Hematopoietic multipotent progenitor cell treated with erythropoietin and hydrocortisone succinate and interleukin-3 and kit ligand, for 17 days (in vitro differentiated cells): ENCODE measurements around the gene SPATA21.
A peak's percentile ranks its signal among the peaks of the same experiment; 100 is the strongest.

Source experiments
- DNase-seq: peaks from one replicate; pipeline ENCODE4 v3.0.0-alpha.2; 2015; ENCODE audit warnings: low spot score

The SPATA21 gene

GRCh38 chr1:16450863-16451481 is 13.7 kb upstream of the SPATA21 start:
- no peak for DNase-seq

GRCh38 chr1:16449666-16450065 is 12.4 kb upstream of the SPATA21 start:
- DNase-seq: no peak

GRCh38 chr1:16449065-16449464 is 11.8 kb upstream of the SPATA21 start:
- DNase-seq: no peak

- DNase-seq: no peak
These were observed 10.4 kb upstream of the SPATA21 start for GRCh38 chr1:16447641-16448040.

GRCh38 chr1:16446116-16446515 is 8.9 kb upstream of the SPATA21 start:
- no peak for DNase-seq

GRCh38 chr1:16445052-16445451 is 7.8 kb upstream of the SPATA21 start:
- no peak for DNase-seq

GRCh38 chr1:16443975-16444770 is 6.9 kb upstream of the SPATA21 start:
- peak; percentile 85 for DNase-seq

GRCh38 chr1:16442941-16443340 is 5.7 kb upstream of the SPATA21 start:
- DNase-seq: peak; percentile 34

- peak; percentile 33 for DNase-seq
These were observed 5.0 kb upstream of the SPATA21 start for GRCh38 chr1:16442265-16442664.

- DNase-seq: no peak
These were observed 4.0 kb upstream of the SPATA21 start for GRCh38 chr1:16441282-16441665.

- peak; percentile 95 for DNase-seq
These were observed 3.5 kb upstream of the SPATA21 start, which contains the start of gene NECAP2 for GRCh38 chr1:16440470-16441281. TSS of gene NECAP2 (plus strand) at chr1:16440724. CDS start at chr1:16440762, 38 bp downstream.

- DNase-seq: no peak
These were observed 2.9 kb upstream of the SPATA21 start for GRCh38 chr1:16440131-16440469.

GRCh38 chr1:16438924-16439323 is 1.7 kb upstream of the SPATA21 start:
- no peak for DNase-seq

GRCh38 chr1:16438516-16438915 is 1.3 kb upstream of the SPATA21 start:
- no peak for DNase-seq

GRCh38 chr1:16434501-16434900 is 2.7 kb downstream of the SPATA21 start:
- no peak for DNase-seq

- no peak for DNase-seq
These were observed 3.2 kb downstream of the SPATA21 start for GRCh38 chr1:16434007-16434406.

- DNase-seq: no peak
These were observed 4.2 kb downstream of the SPATA21 start for GRCh38 chr1:16433030-16433429.

GRCh38 chr1:16430606-16431005 is 6.6 kb downstream of the SPATA21 start:
- DNase-seq: no peak

GRCh38 chr1:16425125-16426025 is 11.8 kb downstream of the SPATA21 start:
- no peak for DNase-seq

GRCh38 chr1:16422041-16422440 is 15.2 kb downstream of the SPATA21 start:
- DNase-seq: no peak

GRCh38 chr1:16421201-16421600 is 16.0 kb downstream of the SPATA21 start:
- DNase-seq: no peak
